CD4-positive, alpha-beta T cell treated with Interleukin-4 for 1 hour (primary cell): Measurements from ENCODE around the gene DMPK.
"Not testable (repeated sequence)": the region's sequence is repeated elsewhere in the genome, so short reads cannot be mapped to it uniquely, and the experiment has no call there.

Experiments used
- DNase-seq, 2 donors: peaks; one replicate each; pipeline ENCODE4 v3.0.0-alpha.2; 2020 to 2022

Gene DMPK

GRCh38 chr19:45767881-45768654 lies 14.2 kb downstream of the DMPK start:
- DNase-seq, result no peak

- no peak for DNase-seq
Measured at GRCh38 chr19:45767410-45767880, 14.8 kb downstream of the DMPK start.

- DNase-seq, result no peak
Measured at GRCh38 chr19:45766869-45767346, 15.4 kb downstream of the DMPK start.

GRCh38 chr19:45766296-45766868 lies 15.9 kb downstream of the DMPK start:
- DNase-seq, result no peak

GRCh38 chr19:45765702-45766295 lies 16.5 kb downstream of the DMPK start:
- no peak for DNase-seq

GRCh38 chr19:45764945-45765701 lies 17.2 kb downstream of the DMPK start:
- DNase-seq, result no peak

- DNase-seq, result no peak
Measured at GRCh38 chr19:45764475-45764874, 17.8 kb downstream of the DMPK start.

GRCh38 chr19:45763691-45764294 lies 18.5 kb downstream of the DMPK start:
- no peak for DNase-seq

GRCh38 chr19:45762870-45763631 lies 19.2 kb downstream of the DMPK start:
- no peak for DNase-seq

GRCh38 chr19:45761714-45762113 lies 20.6 kb downstream of the DMPK start:
- DNase-seq, result no peak

GRCh38 chr19:45758921-45759320 lies 23.4 kb downstream of the DMPK start:
- no peak for DNase-seq

- no peak for DNase-seq
Measured at GRCh38 chr19:45757695-45758094, 24.6 kb downstream of the DMPK start.

- no peak for DNase-seq
Measured at GRCh38 chr19:45754323-45754722, 28.0 kb downstream of the DMPK start.

GRCh38 chr19:45753548-45753947 lies 28.7 kb downstream of the DMPK start:
- no peak for DNase-seq

- no peak for DNase-seq
Measured at GRCh38 chr19:45752639-45753038, 29.7 kb downstream of the DMPK start.

GRCh38 chr19:45751483-45751882 lies 30.8 kb downstream of the DMPK start:
- not testable (repeated sequence) for DNase-seq

GRCh38 chr19:45747513-45747912 lies 34.8 kb downstream of the DMPK start:
- no peak for DNase-seq

GRCh38 chr19:45746866-45747265 lies 35.4 kb downstream of the DMPK start:
- no peak for DNase-seq

GRCh38 chr19:45745606-45746005 lies 36.7 kb downstream of the DMPK start:
- no peak for DNase-seq

GRCh38 chr19:45742969-45743368 lies 39.3 kb downstream of the DMPK start:
- DNase-seq, result no peak

GRCh38 chr19:45739498-45740439 lies 42.5 kb downstream of the DMPK start:
- no peak for DNase-seq
